ENCODE results near the gene SDC3. TPM values are rescaled to one million over a fixed set of nuclear protein-coding genes. Genes with fewer than 3 reads are reported as not detected.

SDC3 gene
- total RNA-seq, 1 donor from 2014 or later: 0.71 TPM

DNA sequence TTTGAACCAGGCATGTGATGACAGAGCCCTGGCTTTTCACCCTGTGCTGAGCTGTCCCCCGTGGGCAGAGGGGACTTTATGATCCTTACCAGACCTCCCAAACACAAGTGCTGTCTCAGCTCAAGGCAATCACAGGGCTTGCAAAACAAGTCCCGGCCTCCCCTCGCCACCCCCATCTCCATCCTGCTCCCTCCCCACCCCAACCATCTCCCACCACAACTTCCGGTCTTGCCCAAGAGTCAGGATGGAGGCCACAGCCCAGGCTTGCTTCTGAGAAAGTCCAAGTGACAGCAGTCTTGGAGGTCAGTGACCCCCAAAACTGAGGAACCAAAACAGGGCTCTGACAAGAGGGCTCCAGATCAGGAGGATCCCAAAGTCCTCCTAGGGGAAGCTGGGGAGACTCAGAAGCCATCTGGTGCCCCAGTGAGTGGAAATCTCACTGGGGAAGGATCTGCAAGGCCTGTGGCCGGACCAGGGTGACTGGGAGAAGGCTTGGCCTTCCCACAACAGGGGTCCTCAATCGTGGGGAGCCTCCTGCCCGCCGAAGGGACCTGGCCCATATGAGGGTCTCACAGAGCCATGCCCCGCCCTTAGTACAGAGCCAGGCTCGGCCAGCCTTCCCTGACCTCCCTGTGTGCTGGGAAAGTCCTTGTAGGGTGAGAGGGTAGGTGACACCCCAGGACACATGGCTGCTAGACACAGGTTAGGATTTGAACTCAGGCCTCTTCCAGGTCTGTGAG, 4.5 kb upstream of the SDC3 start:
- POLR2A ChIA-PET: interaction anchor here (1.2 kb wide), 1 partner anchor 106 kb away, joined by 3 read pairs; no protein-coding TSS in a partner anchor
- TF ChIP-seq, protein P1, sequence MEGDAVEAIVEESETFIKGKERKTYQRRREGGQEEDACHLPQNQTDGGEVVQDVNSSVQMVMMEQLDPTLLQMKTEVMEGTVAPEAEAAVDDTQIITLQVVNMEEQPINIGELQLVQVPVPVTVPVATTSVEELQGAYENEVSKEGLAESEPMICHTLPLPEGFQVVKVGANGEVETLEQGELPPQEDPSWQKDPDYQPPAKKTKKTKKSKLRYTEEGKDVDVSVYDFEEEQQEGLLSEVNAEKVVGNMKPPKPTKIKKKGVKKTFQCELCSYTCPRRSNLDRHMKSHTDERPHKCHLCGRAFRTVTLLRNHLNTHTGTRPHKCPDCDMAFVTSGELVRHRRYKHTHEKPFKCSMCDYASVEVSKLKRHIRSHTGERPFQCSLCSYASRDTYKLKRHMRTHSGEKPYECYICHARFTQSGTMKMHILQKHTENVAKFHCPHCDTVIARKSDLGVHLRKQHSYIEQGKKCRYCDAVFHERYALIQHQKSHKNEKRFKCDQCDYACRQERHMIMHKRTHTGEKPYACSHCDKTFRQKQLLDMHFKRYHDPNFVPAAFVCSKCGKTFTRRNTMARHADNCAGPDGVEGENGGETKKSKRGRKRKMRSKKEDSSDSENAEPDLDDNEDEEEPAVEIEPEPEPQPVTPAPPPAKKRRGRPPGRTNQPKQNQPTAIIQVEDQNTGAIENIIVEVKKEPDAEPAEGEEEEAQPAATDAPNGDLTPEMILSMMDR (IDR thresholded peaks at IDR 0.05): no peak
- Mint-ChIP-seq H3K36me3 (ENCODE audit: low read depth) (no peaks in the 10 kb centered on the region), H3K4me3 (no peak overlapping the region), H3K4me1 (peaks cover 18% of the 10 kb centered on the region), H3K27me3 (peaks cover 21% of the 10 kb centered on the region), H3K9me3 (no peaks in the 10 kb centered on the region), H3K27ac (no peak overlapping the region)
- no peak for ATAC-seq (ENCODE audit: low read depth)
- CTCF ChIA-PET: interaction anchor here (1.2 to 7.8 kb wide), 6 partner anchors 16 to 193 kb away, joined by 3 to 158 read pairs (median 40); no protein-coding TSS in a partner anchor
- no peak for DNase-seq
- intact Hi-C loops (cut with micrococcal nuclease): loop anchor here (10.0 kb wide), 1 partner anchor 1678 kb away; the partner anchor contains the start of genes MECR and PTPRU

DNA sequence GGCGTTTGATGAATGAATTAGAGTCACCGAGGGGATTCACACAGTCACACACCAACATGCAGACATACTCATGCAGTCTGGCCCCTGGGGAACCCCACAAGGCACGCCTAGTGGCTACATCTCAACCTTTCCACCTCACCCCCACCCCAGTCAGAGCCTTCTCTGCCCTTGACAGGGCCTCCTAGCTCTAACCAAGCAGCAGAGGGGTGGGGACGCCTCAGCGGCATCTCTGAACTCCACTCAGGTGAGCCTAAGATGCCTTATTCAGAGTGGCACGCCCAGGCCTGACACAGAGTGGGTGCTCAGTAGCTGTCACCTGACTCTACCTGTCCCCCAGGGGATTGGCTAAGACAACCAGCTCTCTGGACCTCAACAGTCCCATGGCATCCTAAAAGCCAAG, 3.7 kb upstream of the SDC3 start:
- no peaks in the 10 kb centered on the region for H3K36me3 Mint-ChIP-seq (ENCODE audit: low read depth)
- H3K27ac Mint-ChIP-seq: no peak overlapping the region
- ATAC-seq (ENCODE audit: low read depth): peak; percentile 23
- H3K4me1 Mint-ChIP-seq: peaks cover 24% of the 10 kb centered on the region
- H3K27me3 Mint-ChIP-seq: peaks cover 27% of the 10 kb centered on the region
- intact Hi-C loops (cut with micrococcal nuclease): loop anchor here (10.0 kb wide), 1 partner anchor 1677 kb away; the partner anchor contains the start of genes MECR and PTPRU
- H3K4me3 Mint-ChIP-seq: no peak overlapping the region
- ChIA-PET POLR2A (interaction anchor here (1.1 to 1.2 kb wide), 2 partner anchors 105 to 121 kb away, joined by 3 read pairs; no protein-coding TSS in a partner anchor), CTCF (interaction anchor here (1.2 to 7.8 kb wide), 7 partner anchors 8 to 192 kb away, joined by 3 to 158 read pairs (median 39); no protein-coding TSS in a partner anchor)
- TF ChIP-seq, protein P1 (IDR thresholded peaks at IDR 0.05): no peak
- H3K9me3 Mint-ChIP-seq: no peaks in the 10 kb centered on the region
- DNase-seq: no peak

DNA sequence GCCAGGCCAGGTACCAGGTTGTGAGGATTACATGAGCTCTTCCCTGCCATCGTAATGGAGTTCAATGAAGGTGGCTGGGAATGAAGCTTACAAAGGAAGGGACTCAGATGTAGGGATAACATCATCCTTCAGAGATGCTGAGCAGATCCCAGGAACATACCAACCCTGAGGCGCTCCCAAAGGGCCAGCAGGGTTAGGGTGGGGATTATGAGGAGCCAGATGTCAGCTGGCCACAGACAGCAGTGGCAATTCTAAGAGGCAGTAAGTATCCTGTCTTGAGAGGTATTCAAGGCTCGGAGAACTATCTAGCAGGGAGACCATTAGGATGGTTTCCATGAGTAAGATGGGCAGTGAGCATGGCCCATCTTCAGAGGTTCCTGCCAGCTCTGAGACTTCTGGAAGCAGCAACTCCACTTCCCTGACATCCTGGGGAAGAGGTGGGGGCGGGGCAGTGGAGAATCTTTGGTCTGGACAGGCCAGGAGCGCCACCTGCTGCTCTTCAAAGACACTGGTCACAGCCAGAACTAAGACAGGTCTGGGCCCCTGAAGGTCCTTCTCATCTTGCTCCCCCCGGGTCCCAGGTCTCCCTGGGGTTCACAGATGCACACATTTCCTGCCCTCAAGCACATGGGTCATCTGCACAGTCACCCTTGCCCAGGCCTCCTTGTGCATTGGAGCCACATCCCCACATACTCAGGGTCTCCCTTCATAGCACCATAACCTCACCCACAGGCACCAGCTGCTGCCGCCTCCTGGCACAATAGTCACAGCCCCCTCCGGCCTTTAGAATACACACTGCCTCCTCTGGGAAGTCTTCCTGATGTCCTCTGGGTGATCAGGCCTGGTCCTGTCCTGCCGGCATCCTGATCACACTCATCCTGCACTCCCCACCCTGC, 2.7 kb upstream of the SDC3 start:
- ATAC-seq (ENCODE audit: low read depth): peak; percentile 48
- TF ChIP-seq, protein P1 (IDR thresholded peaks at IDR 0.05): no peak
- H3K9me3 Mint-ChIP-seq: no peaks in the 10 kb centered on the region
- H3K36me3 Mint-ChIP-seq (ENCODE audit: low read depth): no peaks in the 10 kb centered on the region
- intact Hi-C loops (cut with micrococcal nuclease): loop anchor here (1.0 to 10.0 kb wide), 5 partner anchors 31 to 1677 kb away; partner anchors contain the start of genes MECR and PTPRU
- DNase-seq: peak; percentile 47
- no peak overlapping the region for H3K27ac Mint-ChIP-seq
- ChIA-PET POLR2A (interaction anchor here (0.7 to 1.1 kb wide), 6 partner anchors 31 to 192 kb away, joined by 3 to 9 read pairs (median 3); no protein-coding TSS in a partner anchor), CTCF (interaction anchor here (0.7 to 7.8 kb wide), 15 partner anchors 9 to 196 kb away, joined by 3 to 158 read pairs (median 3); no protein-coding TSS in a partner anchor)
- H3K4me1 Mint-ChIP-seq: peaks cover 25% of the 10 kb centered on the region
- no peak overlapping the region for H3K4me3 Mint-ChIP-seq
- peaks cover 30% of the 10 kb centered on the region for H3K27me3 Mint-ChIP-seq

DNA sequence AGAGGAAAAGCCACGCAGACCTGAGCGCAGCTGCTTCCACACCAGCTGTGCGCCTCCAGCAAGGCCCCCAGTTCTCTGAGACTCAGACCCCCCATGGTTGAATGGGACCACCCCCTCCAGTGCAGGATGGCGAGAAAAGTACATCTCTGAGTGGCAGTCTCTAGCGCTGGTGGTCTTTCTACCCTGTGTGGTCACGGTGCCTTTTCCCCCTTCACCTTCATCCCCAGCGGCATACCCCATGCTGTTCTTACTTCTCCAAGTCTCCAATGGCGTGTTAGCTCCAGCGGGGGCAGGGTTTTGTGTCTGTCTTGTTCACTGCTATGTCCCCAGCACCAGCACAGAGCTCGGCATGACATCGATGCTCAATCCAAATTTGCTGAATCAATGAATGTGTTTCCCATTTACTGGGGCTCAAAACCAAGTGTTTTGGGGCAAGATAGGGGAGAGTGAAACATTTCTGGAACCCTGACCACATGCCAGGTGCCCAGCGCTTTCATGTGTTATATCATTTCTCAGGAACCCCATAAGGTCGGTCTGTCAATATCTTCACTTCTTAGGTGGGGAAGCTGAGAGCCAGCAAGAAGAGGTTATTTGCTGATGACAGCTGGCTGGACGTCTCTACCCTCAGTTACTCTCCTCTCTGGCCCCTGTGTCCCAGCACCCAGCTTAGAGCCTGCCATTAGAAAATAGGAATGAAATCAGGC, 959 bp upstream of the SDC3 start:
- DNase-seq: no peak
- CTCF ChIA-PET: interaction anchor here (4.3 to 7.8 kb wide), 4 partner anchors 107 to 190 kb away, joined by 39 to 158 read pairs (median 46); no protein-coding TSS in a partner anchor
- peak overlapping the region; percentile 84 for H3K4me3 Mint-ChIP-seq
- TF ChIP-seq, protein P1 (IDR thresholded peaks at IDR 0.05): no peak
- peak overlapping the region; percentile 30 for H3K27ac Mint-ChIP-seq
- peaks cover 40% of the 10 kb centered on the region for H3K27me3 Mint-ChIP-seq
- no peak for ATAC-seq (ENCODE audit: low read depth)
- H3K4me1 Mint-ChIP-seq: peaks cover 25% of the 10 kb centered on the region
- no peaks in the 10 kb centered on the region for H3K36me3 Mint-ChIP-seq (ENCODE audit: low read depth)
- H3K9me3 Mint-ChIP-seq: no peaks in the 10 kb centered on the region
- intact Hi-C loops (cut with micrococcal nuclease): loop anchor here (2.0 to 10.0 kb wide), 3 partner anchors 29 to 1675 kb away; partner anchors contain the start of genes MECR and PTPRU
- POLR2A ChIA-PET: interaction anchor here (0.5 to 0.7 kb wide), 3 partner anchors 55 to 191 kb away, joined by 3 to 8 read pairs (median 4); no protein-coding TSS in a partner anchor

All from activated B cell treated with CpG ODN at 0.5 μM for 24 hours (primary cell).